ENCODE results near the gene PPP1R14D.

Gene PPP1R14D

DNA sequence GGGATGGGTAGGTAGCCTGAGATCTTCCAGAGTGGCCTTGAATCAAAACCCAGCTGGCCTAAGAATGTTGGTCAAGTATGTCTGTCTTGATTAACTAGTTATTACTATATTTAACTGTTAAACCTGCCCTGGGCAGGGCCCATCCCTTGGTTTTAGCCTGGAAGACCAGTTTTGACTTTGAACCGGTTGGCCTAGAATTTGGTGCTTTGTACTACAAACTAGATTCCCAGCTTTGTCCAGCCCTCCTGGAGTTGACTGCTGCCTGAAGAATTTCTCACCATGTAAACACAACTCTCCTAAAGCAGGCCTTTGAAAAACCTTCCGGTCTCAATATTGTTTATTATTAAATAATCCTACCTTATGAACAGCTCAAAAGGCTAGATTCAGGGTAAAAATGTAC, 42.7 kb downstream of the PPP1R14D start:
- TF ChIP-seq, protein P1, sequence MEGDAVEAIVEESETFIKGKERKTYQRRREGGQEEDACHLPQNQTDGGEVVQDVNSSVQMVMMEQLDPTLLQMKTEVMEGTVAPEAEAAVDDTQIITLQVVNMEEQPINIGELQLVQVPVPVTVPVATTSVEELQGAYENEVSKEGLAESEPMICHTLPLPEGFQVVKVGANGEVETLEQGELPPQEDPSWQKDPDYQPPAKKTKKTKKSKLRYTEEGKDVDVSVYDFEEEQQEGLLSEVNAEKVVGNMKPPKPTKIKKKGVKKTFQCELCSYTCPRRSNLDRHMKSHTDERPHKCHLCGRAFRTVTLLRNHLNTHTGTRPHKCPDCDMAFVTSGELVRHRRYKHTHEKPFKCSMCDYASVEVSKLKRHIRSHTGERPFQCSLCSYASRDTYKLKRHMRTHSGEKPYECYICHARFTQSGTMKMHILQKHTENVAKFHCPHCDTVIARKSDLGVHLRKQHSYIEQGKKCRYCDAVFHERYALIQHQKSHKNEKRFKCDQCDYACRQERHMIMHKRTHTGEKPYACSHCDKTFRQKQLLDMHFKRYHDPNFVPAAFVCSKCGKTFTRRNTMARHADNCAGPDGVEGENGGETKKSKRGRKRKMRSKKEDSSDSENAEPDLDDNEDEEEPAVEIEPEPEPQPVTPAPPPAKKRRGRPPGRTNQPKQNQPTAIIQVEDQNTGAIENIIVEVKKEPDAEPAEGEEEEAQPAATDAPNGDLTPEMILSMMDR (IDR thresholded peaks at IDR 0.05; ENCODE audit: insufficient read depth, missing control alignments), result no peak
- no peak for DNase-seq (ENCODE audit: insufficient read length, low spot score)
- no peak for FAIRE-seq

- TF ChIP-seq, protein P1 (IDR thresholded peaks at IDR 0.05; ENCODE audit: insufficient read depth, missing control alignments), result peak; percentile 11
- DNase-seq (ENCODE audit: insufficient read length, low spot score), result no peak
- no peak for FAIRE-seq
Measured at GRCh38 chr15:40785164-40785563, 43.3 kb downstream of the PPP1R14D start.

GRCh38 chr15:40782609-40783227, 45.8 kb downstream of the PPP1R14D start:
- FAIRE-seq, result no peak

GRCh38 chr15:40776537-40777141, 51.9 kb downstream of the PPP1R14D start:
- TF ChIP-seq, protein P1 (IDR thresholded peaks at IDR 0.05; ENCODE audit: insufficient read depth, missing control alignments), result no peak
- FAIRE-seq (no peak), DNase-seq (ENCODE audit: insufficient read length, low spot score) (no peak)

More at GRCh38 chr15:40782609-40783227, 45.8 kb downstream of the PPP1R14D start:
- TF ChIP-seq, protein P1 (IDR thresholded peaks at IDR 0.05; ENCODE audit: insufficient read depth, missing control alignments), result peak; percentile 68
- no peak for DNase-seq (ENCODE audit: insufficient read length, low spot score)

GRCh38 chr15:40775740-40776536, 52.6 kb downstream of the PPP1R14D start:
- FAIRE-seq, result no peak
- TF ChIP-seq, protein P1 (IDR thresholded peaks at IDR 0.05; ENCODE audit: insufficient read depth, missing control alignments), result no peak
- no peak for DNase-seq (ENCODE audit: insufficient read length, low spot score)

- DNase-seq (ENCODE audit: insufficient read length, low spot score) (no peak), FAIRE-seq (no peak)
- TF ChIP-seq, protein P1 (IDR thresholded peaks at IDR 0.05; ENCODE audit: insufficient read depth, missing control alignments), result no peak
Measured at GRCh38 chr15:40775007-40775406, 53.5 kb downstream of the PPP1R14D start.
